Activated CD4-positive, alpha-beta memory T cell treated with anti-CD3 and anti-CD28 coated beads for 36 hours (primary cell): Measurements from ENCODE around the gene RGCC. TPM values are rescaled to one million over a fixed set of nuclear protein-coding genes. Genes with fewer than 3 reads are reported as not detected.
"Not testable (repeated sequence)": the region's sequence is repeated elsewhere in the genome, so short reads cannot be mapped to it uniquely, and the experiment has no call there.

ENCODE experiments used
- CTCF ChIA-PET: fragments of 350-600 bp; sonication (Branson Sonifier 250); formaldehyde crosslinking; loops from one replicate; lab custom pipeline; 2021; ENCODE audit warnings: antibody characterized with exemption, inconsistent platforms; lab: Charles Lee
- POLR2A ChIA-PET: fragments of 350-600 bp; sonication (Branson Sonifier 250); formaldehyde crosslinking; loops from one replicate; lab custom pipeline; 2021; ENCODE audit warnings: antibody characterized with exemption; lab: Charles Lee
- DNase-seq: peaks from one replicate; pipeline ENCODE4 v3.0.0-alpha.2; 2020
- H3K27ac Mint-ChIP-seq: one replicate; pipeline ENCODE4 v1.8.0; 2021; ENCODE audit warnings: mixed read lengths
- H3K27me3 Mint-ChIP-seq: one replicate; pipeline ENCODE4 v1.8.0; 2021; ENCODE audit warnings: mixed read lengths
- H3K36me3 Mint-ChIP-seq: one replicate; pipeline ENCODE4 v1.8.0; 2021; ENCODE audit warnings: mixed read lengths
- H3K4me1 Mint-ChIP-seq: one replicate; pipeline ENCODE4 v1.8.0; 2021; ENCODE audit warnings: low read depth, mixed read lengths
- H3K4me3 Mint-ChIP-seq: one replicate; pipeline ENCODE4 v1.8.0; 2021; ENCODE audit warnings: mild to moderate bottlenecking, mixed read lengths
- H3K9me3 Mint-ChIP-seq: one replicate; pipeline ENCODE4 v1.8.0; 2021; ENCODE audit warnings: mixed read lengths
- intact Hi-C: fragments of 100-400 bp; cut with micrococcal nuclease; formaldehyde crosslinking; loops from one replicate; pipeline ENCODE4 v1.15.1; 2023
- total RNA-seq, 2 experiments: library from RNA; stranded (reverse); gene quantifications; one replicate each; pipeline ENCODE4 v1.2.3, GENCODE V29; 2021

The RGCC gene
- total RNA-seq, 2 experiments from 2014 or later, result 94.8 to 96.8 TPM

- H3K27me3 Mint-ChIP-seq, DNase-seq, H3K4me1 Mint-ChIP-seq, CTCF ChIA-PET, H3K27ac Mint-ChIP-seq, POLR2A ChIA-PET, H3K4me3 Mint-ChIP-seq, intact Hi-C loops, H3K9me3 Mint-ChIP-seq, H3K36me3 Mint-ChIP-seq: not testable (repeated sequence)
Observed at GRCh38 chr13:41421330-41421729, 36.0 kb upstream of the RGCC start.

- H3K27me3 Mint-ChIP-seq, intact Hi-C loops, H3K4me1 Mint-ChIP-seq, H3K9me3 Mint-ChIP-seq, CTCF ChIA-PET, H3K36me3 Mint-ChIP-seq, POLR2A ChIA-PET, DNase-seq, H3K4me3 Mint-ChIP-seq, H3K27ac Mint-ChIP-seq: not testable (repeated sequence)
Observed at GRCh38 chr13:41421983-41422382, 35.4 kb upstream of the RGCC start.

- DNase-seq, intact Hi-C loops, H3K27me3 Mint-ChIP-seq, H3K36me3 Mint-ChIP-seq, H3K27ac Mint-ChIP-seq, H3K9me3 Mint-ChIP-seq, CTCF ChIA-PET, H3K4me1 Mint-ChIP-seq, H3K4me3 Mint-ChIP-seq: not testable (repeated sequence)
- POLR2A ChIA-PET, result interaction anchor here (0.6 kb wide), 1 partner anchor 824 kb away, joined by 4 read pairs; no protein-coding TSS in a partner anchor
Observed at GRCh38 chr13:41423259-41423658, 34.1 kb upstream of the RGCC start.

- H3K9me3 Mint-ChIP-seq, CTCF ChIA-PET, POLR2A ChIA-PET, intact Hi-C loops, H3K4me3 Mint-ChIP-seq, DNase-seq, H3K27ac Mint-ChIP-seq, H3K4me1 Mint-ChIP-seq, H3K36me3 Mint-ChIP-seq, H3K27me3 Mint-ChIP-seq: not testable (repeated sequence)
Observed at GRCh38 chr13:41424675-41425074, 32.7 kb upstream of the RGCC start.

- intact Hi-C loops, result loop anchor here (2.0 kb wide), 1 partner anchor 27 kb away; no protein-coding TSS in a partner anchor
- peak; percentile 36 for DNase-seq
- H3K27me3 Mint-ChIP-seq, result peaks cover 6% of the 10 kb centered on the region
- CTCF ChIA-PET, result no interaction called here
- H3K4me1 Mint-ChIP-seq, result peaks cover 4% of the 10 kb centered on the region
- POLR2A ChIA-PET, result no interaction called here
- peak overlapping the region; percentile 28 for H3K27ac Mint-ChIP-seq
- no peaks in the 10 kb centered on the region for H3K36me3 Mint-ChIP-seq
- no peak overlapping the region for H3K4me3 Mint-ChIP-seq
- H3K9me3 Mint-ChIP-seq, result no peaks in the 10 kb centered on the region
Observed at GRCh38 chr13:41426047-41426446, 31.3 kb upstream of the RGCC start.

GRCh38 chr13:41427666-41428065 lies 29.7 kb upstream of the RGCC start:
- ChIA-PET POLR2A (no interaction called here), CTCF (no interaction called here)
- H3K9me3 Mint-ChIP-seq, result no peaks in the 10 kb centered on the region
- H3K27ac Mint-ChIP-seq, result no peak overlapping the region
- H3K27me3 Mint-ChIP-seq, result peaks cover 6% of the 10 kb centered on the region
- H3K4me3 Mint-ChIP-seq, result peak overlapping the region; percentile 15
- peaks cover 4% of the 10 kb centered on the region for H3K4me1 Mint-ChIP-seq
- intact Hi-C loops, result loop anchor here (1.0 to 2.0 kb wide), 2 partner anchors 25 kb away; no protein-coding TSS in a partner anchor
- no peaks in the 10 kb centered on the region for H3K36me3 Mint-ChIP-seq
- DNase-seq, result no peak

GRCh38 chr13:41428155-41428554 lies 29.2 kb upstream of the RGCC start:
- no peak overlapping the region for H3K4me3 Mint-ChIP-seq
- H3K36me3 Mint-ChIP-seq, result no peaks in the 10 kb centered on the region
- CTCF ChIA-PET, result no interaction called here
- intact Hi-C loops, result no loop called here
- no peak overlapping the region for H3K27ac Mint-ChIP-seq
- DNase-seq, result peak; percentile 49
- H3K4me1 Mint-ChIP-seq, result peaks cover 4% of the 10 kb centered on the region
- peaks cover 6% of the 10 kb centered on the region for H3K27me3 Mint-ChIP-seq
- POLR2A ChIA-PET, result no interaction called here
- H3K9me3 Mint-ChIP-seq, result no peaks in the 10 kb centered on the region

GRCh38 chr13:41434030-41434429 lies 23.3 kb upstream of the RGCC start:
- CTCF ChIA-PET, result interaction anchor here (0.6 kb wide), 1 partner anchor 621 kb away, joined by 4 read pairs; no protein-coding TSS in a partner anchor
- H3K4me3 Mint-ChIP-seq, DNase-seq, H3K9me3 Mint-ChIP-seq, H3K36me3 Mint-ChIP-seq, intact Hi-C loops, H3K4me1 Mint-ChIP-seq, H3K27me3 Mint-ChIP-seq, H3K27ac Mint-ChIP-seq, POLR2A ChIA-PET: not testable (repeated sequence)

GRCh38 chr13:41434831-41435520 lies 22.4 kb upstream of the RGCC start:
- no peak overlapping the region for H3K4me3 Mint-ChIP-seq
- intact Hi-C loops, result no loop called here
- ChIA-PET POLR2A (no interaction called here), CTCF (no interaction called here)
- no peak overlapping the region for H3K27ac Mint-ChIP-seq
- DNase-seq, result no peak
- H3K4me1 Mint-ChIP-seq, result peaks cover 4% of the 10 kb centered on the region
- no peaks in the 10 kb centered on the region for H3K36me3 Mint-ChIP-seq
- H3K9me3 Mint-ChIP-seq, result no peaks in the 10 kb centered on the region
- peaks cover 4% of the 10 kb centered on the region for H3K27me3 Mint-ChIP-seq

GRCh38 chr13:41443969-41444368 lies 13.4 kb upstream of the RGCC start:
- POLR2A ChIA-PET, result no interaction called here
- DNase-seq, result no peak
- Mint-ChIP-seq H3K27ac (no peak overlapping the region), H3K27me3 (no peaks in the 10 kb centered on the region), H3K36me3 (no peaks in the 10 kb centered on the region), H3K4me1 (peaks cover 4% of the 10 kb centered on the region), H3K9me3 (peaks cover 2% of the 10 kb centered on the region), H3K4me3 (no peak overlapping the region)
- intact Hi-C loops, result no loop called here
- CTCF ChIA-PET, result no interaction called here

- Mint-ChIP-seq H3K9me3 (peaks cover 18% of the 10 kb centered on the region), H3K27me3 (peaks cover 2% of the 10 kb centered on the region), H3K4me1 (peaks cover 11% of the 10 kb centered on the region), H3K36me3 (no peaks in the 10 kb centered on the region), H3K4me3 (no peak overlapping the region), H3K27ac (no peak overlapping the region)
- no peak for DNase-seq
- ChIA-PET POLR2A (no interaction called here), CTCF (no interaction called here)
- intact Hi-C loops, result loop anchor here (2.0 to 10.0 kb wide), 2 partner anchors 26 to 592 kb away; partner anchors contain the start of gene DGKH
Observed at GRCh38 chr13:41452462-41452861, 4.9 kb upstream of the RGCC start.

- Mint-ChIP-seq H3K27me3 (peaks cover 2% of the 10 kb centered on the region), H3K9me3 (peaks cover 16% of the 10 kb centered on the region), H3K4me1 (peaks cover 11% of the 10 kb centered on the region), H3K36me3 (no peaks in the 10 kb centered on the region), H3K27ac (no peak overlapping the region), H3K4me3 (no peak overlapping the region)
- intact Hi-C loops, result loop anchor here (2.0 to 10.0 kb wide), 3 partner anchors 27 to 591 kb away; partner anchors contain the start of gene DGKH
- POLR2A ChIA-PET, result no interaction called here
- CTCF ChIA-PET, result no interaction called here
- DNase-seq, result no peak
Observed at GRCh38 chr13:41453620-41454019, 3.7 kb upstream of the RGCC start.

GRCh38 chr13:41454170-41454569 lies 3.2 kb upstream of the RGCC start:
- H3K27me3 Mint-ChIP-seq, result peaks cover 2% of the 10 kb centered on the region
- H3K27ac Mint-ChIP-seq, result no peak overlapping the region
- intact Hi-C loops, result loop anchor here (2.0 to 10.0 kb wide), 2 partner anchors 51 to 591 kb away; partner anchors contain the start of gene DGKH
- ChIA-PET POLR2A (no interaction called here), CTCF (no interaction called here)
- no peak for DNase-seq
- peaks cover 4% of the 10 kb centered on the region for H3K36me3 Mint-ChIP-seq
- peaks cover 15% of the 10 kb centered on the region for H3K4me1 Mint-ChIP-seq
- H3K9me3 Mint-ChIP-seq, result peaks cover 16% of the 10 kb centered on the region
- no peak overlapping the region for H3K4me3 Mint-ChIP-seq
